Calu3 (cell line): ENCODE data around the gene SPOCK1. TPM values are rescaled to one million over a fixed set of nuclear protein-coding genes. Genes with fewer than 3 reads are reported as not detected.
"Not testable (repeated sequence)": the region's sequence is repeated elsewhere in the genome, so short reads cannot be mapped to it uniquely, and the experiment has no call there.

Source experiments
- BruUV-seq: library from RNA; stranded (reverse); fragments of 400-500 nt; replicated peaks from 2 replicates; lab custom pipeline; 2021; lab: Mats Ljungman, UMichigan
- CTCF ChIA-PET: fragments of 300-600 bp; sonication (Branson Sonifier 250); formaldehyde crosslinking; loops from one replicate; lab custom pipeline; 2022; ENCODE audit warnings: antibody characterized with exemption; lab: Charles Lee
- DNase-seq: peaks from one replicate; pipeline ENCODE4 v3.0.0; 2022
- H3K27ac Mint-ChIP-seq: one replicate; pipeline ENCODE4 v1.8.0; 2022; ENCODE audit warnings: mixed read lengths; ENCODE audit not compliant: unreplicated experiment
- H3K27me3 Mint-ChIP-seq: one replicate; pipeline ENCODE4 v1.8.0; 2022; ENCODE audit warnings: mixed read lengths; ENCODE audit not compliant: unreplicated experiment
- H3K36me3 Mint-ChIP-seq: one replicate; pipeline ENCODE4 v1.8.0; 2022; ENCODE audit warnings: mild to moderate bottlenecking, moderate library complexity, mixed read lengths; ENCODE audit not compliant: insufficient read depth, unreplicated experiment
- H3K4me1 Mint-ChIP-seq: one replicate; pipeline ENCODE4 v1.8.0; 2022; ENCODE audit warnings: mild to moderate bottlenecking, low read depth, mixed read lengths; ENCODE audit not compliant: unreplicated experiment
- H3K4me3 Mint-ChIP-seq: one replicate; pipeline ENCODE4 v1.8.0; 2022; ENCODE audit warnings: mild to moderate bottlenecking, low read depth, moderate library complexity, mixed read lengths; ENCODE audit not compliant: unreplicated experiment
- H3K9me3 Mint-ChIP-seq: one replicate; pipeline ENCODE4 v1.8.0; 2022; ENCODE audit warnings: low read depth, mixed read lengths; ENCODE audit not compliant: unreplicated experiment
- CTCF ChIP-seq: fragments of 200-600 bp; IDR thresholded peaks from one replicate; pipeline ENCODE4 v1.8.0; 2022; ENCODE audit warnings: antibody characterized with exemption; ENCODE audit not compliant: unreplicated experiment
- intact Hi-C: fragments of 100-400 bp; cut with micrococcal nuclease; formaldehyde crosslinking; loops from one replicate; pipeline ENCODE4 v1.10.0; 2022; ENCODE audit not compliant: unreplicated experiment
- total RNA-seq: library from RNA; stranded (reverse); gene quantifications from 2 replicates; pipeline ENCODE4 v1.2.3, GENCODE V29; 2022

The SPOCK1 gene
- total RNA-seq, 1 experiment from 2014 or later: 3.2 TPM

- peak; percentile 77 for DNase-seq
These were observed 541.7 kb downstream of the SPOCK1 start for GRCh38 chr5:136957428-136957827.

GRCh38 chr5:136954142-136954541 lies 545.0 kb downstream of the SPOCK1 start:
- CTCF ChIA-PET: interaction anchor here (1.0 to 1.3 kb wide), 3 partner anchors 14 to 264 kb away, joined by 3 read pairs; no protein-coding TSS in a partner anchor
- intact Hi-C loops: loop anchor here (5.0 kb wide), 1 partner anchor 47 kb away; no protein-coding TSS in a partner anchor
- H3K27me3 Mint-ChIP-seq, H3K9me3 Mint-ChIP-seq, H3K27ac Mint-ChIP-seq, BruUV-seq, H3K36me3 Mint-ChIP-seq: not testable (repeated sequence)
- DNase-seq: peak; percentile 23
- peak overlapping the region; percentile 10 for H3K4me3 Mint-ChIP-seq
- H3K4me1 Mint-ChIP-seq: peaks cover 66% of the 10 kb centered on the region

More at GRCh38 chr5:136957428-136957827, 541.7 kb downstream of the SPOCK1 start:
- no TSS peak for BruUV-seq
- TF ChIP-seq CTCF: no peak
- Mint-ChIP-seq H3K27ac (peak overlapping the region; percentile 65), H3K9me3 (peaks cover 4% of the 10 kb centered on the region), H3K27me3 (no peaks in the 10 kb centered on the region), H3K4me3 (peak overlapping the region; percentile 15), H3K36me3 (no peaks in the 10 kb centered on the region), H3K4me1 (peaks cover 68% of the 10 kb centered on the region)
- intact Hi-C loops: loop anchor here (5.0 kb wide), 1 partner anchor 80 kb away; no protein-coding TSS in a partner anchor
- CTCF ChIA-PET: interaction anchor here (0.5 to 1.9 kb wide), 3 partner anchors 11 to 178 kb away, joined by 3 to 7 read pairs (median 3); no protein-coding TSS in a partner anchor

- CTCF ChIA-PET: interaction anchor here (1.0 to 1.3 kb wide), 3 partner anchors 15 to 265 kb away, joined by 3 read pairs; no protein-coding TSS in a partner anchor
- not testable (repeated sequence) for H3K9me3 Mint-ChIP-seq, H3K36me3 Mint-ChIP-seq, H3K27me3 Mint-ChIP-seq, H3K27ac Mint-ChIP-seq, BruUV-seq
- DNase-seq: peak; percentile 81
- Mint-ChIP-seq H3K4me3 (peak overlapping the region; percentile 10), H3K4me1 (peaks cover 60% of the 10 kb centered on the region)
- intact Hi-C loops: loop anchor here (5.0 kb wide), 1 partner anchor 46 kb away; no protein-coding TSS in a partner anchor
These were observed 545.6 kb downstream of the SPOCK1 start for GRCh38 chr5:136953346-136954069.

- DNase-seq: no peak
- Mint-ChIP-seq H3K4me1 (no peaks in the 10 kb centered on the region), H3K9me3 (peaks cover 8% of the 10 kb centered on the region), H3K27ac (no peak overlapping the region), H3K36me3 (no peaks in the 10 kb centered on the region), H3K27me3 (peaks cover 15% of the 10 kb centered on the region), H3K4me3 (no peak overlapping the region)
- CTCF ChIA-PET: no interaction called here
- no peak for TF ChIP-seq CTCF
- intact Hi-C loops: no loop called here
- no TSS peak for BruUV-seq
These were observed 571.6 kb downstream of the SPOCK1 start for GRCh38 chr5:136927571-136927970.

GRCh38 chr5:136926073-136926472 lies 573.1 kb downstream of the SPOCK1 start:
- Mint-ChIP-seq H3K9me3 (peaks cover 6% of the 10 kb centered on the region), H3K27ac (no peak overlapping the region), H3K27me3 (peaks cover 19% of the 10 kb centered on the region), H3K4me1 (no peaks in the 10 kb centered on the region), H3K36me3 (no peaks in the 10 kb centered on the region), H3K4me3 (no peak overlapping the region)
- intact Hi-C loops: no loop called here
- TF ChIP-seq CTCF: no peak
- BruUV-seq: no TSS peak
- CTCF ChIA-PET: no interaction called here
- no peak for DNase-seq

Other genes starting within 250 kb of the SPOCK1 start
- gene KLHL3, start 236.8 kb upstream of the SPOCK1 start, total RNA-seq: 16.9 and 18.2 TPM in 2 replicates